C4-2B (cell line): ENCODE measurements around the gene DTD1.

Experiments
- CTCF ChIP-seq: fragments of 450-650 bp; conservative IDR thresholded peaks from 2 replicates; pipeline ENCODE4 v1.5.1; 2017; ENCODE audit warnings: mild to moderate bottlenecking
- ZFX ChIP-seq: fragments of 450-650 bp; IDR thresholded peaks from 2 replicates; pipeline ENCODE4 v1.6.1; 2017

GRCh38 chr20:18749528-18749927 is 161.7 kb downstream of the DTD1 start:
- no peak for TF ChIP-seq CTCF
- no peak for TF ChIP-seq ZFX
